Trophoblast cell (in vitro differentiated cells and primary cell): Measurements from ENCODE around the gene OPTC. TPM values are rescaled to one million over a fixed set of nuclear protein-coding genes. Genes with fewer than 3 reads are reported as not detected.
"Not testable (repeated sequence)": the region's sequence is repeated elsewhere in the genome, so short reads cannot be mapped to it uniquely, and the experiment has no call there.

Source experiments
- DNase-seq, 2 donors: peaks; one replicate each; pipeline ENCODE4 v3.0.0-alpha.2; 2016
- H2AFZ ChIP-seq: 2 replicates; pipeline ENCODE4 v1.6.1; 2013; ENCODE audit warnings: low read length, moderate library complexity, mild to moderate bottlenecking; ENCODE audit not compliant: insufficient read depth, poor library complexity
- H2AK5ac ChIP-seq: 2 replicates; pipeline ENCODE4 v1.6.1; 2013; ENCODE audit warnings: mild to moderate bottlenecking, low read length
- H2BK120ac ChIP-seq: 2 replicates; pipeline ENCODE4 v1.6.1; 2013; ENCODE audit warnings: low read length, mild to moderate bottlenecking, moderate library complexity; ENCODE audit not compliant: insufficient read depth, poor library complexity
- H2BK12ac ChIP-seq: 2 replicates; pipeline ENCODE4 v1.6.1; 2013; ENCODE audit warnings: mild to moderate bottlenecking, low read length, moderate library complexity
- H2BK5ac ChIP-seq: 2 replicates; pipeline ENCODE4 v1.6.1; 2013; ENCODE audit warnings: low read length, low read depth, moderate library complexity, mild to moderate bottlenecking; ENCODE audit not compliant: poor library complexity
- H3K14ac ChIP-seq: 2 replicates; pipeline ENCODE4 v1.6.1; 2013; ENCODE audit warnings: mild to moderate bottlenecking, low read length
- H3K18ac ChIP-seq: 2 replicates; pipeline ENCODE4 v1.6.1; 2013; ENCODE audit warnings: mild to moderate bottlenecking, low read length
- H3K23ac ChIP-seq: 2 replicates; pipeline ENCODE4 v1.6.1; 2013; ENCODE audit warnings: low read length
- H3K27ac ChIP-seq: 2 replicates; pipeline ENCODE4 v1.5.1; 2013; ENCODE audit warnings: low read depth, mild to moderate bottlenecking, inconsistent platforms, low read length, moderate library complexity
- H3K27me3 ChIP-seq: 2 replicates; pipeline ENCODE4 v1.6.1; 2013; ENCODE audit warnings: inconsistent platforms, mild to moderate bottlenecking, low read length, moderate library complexity; ENCODE audit not compliant: insufficient read depth
- H3K36me3 ChIP-seq, 2 experiments: 1 replicate in 1 of 2; 2 replicates in 1 of 2; pipeline ENCODE4 v1.6.1; 2013; ENCODE audit warnings: low read length in 2 of 2, mild to moderate bottlenecking in 2 of 2, moderate library complexity in 1 of 2; ENCODE audit not compliant: insufficient read depth in 2 of 2, control insufficient read depth in 1 of 2
- H3K4ac ChIP-seq: 2 replicates; pipeline ENCODE4 v1.6.1; 2013; ENCODE audit warnings: low read depth, mild to moderate bottlenecking, low read length, moderate library complexity
- H3K4me1 ChIP-seq, 2 experiments: 1 replicate in 1 of 2; 2 replicates in 1 of 2; pipeline ENCODE4 v1.6.1; 2013; ENCODE audit warnings: low read length in 2 of 2, mild to moderate bottlenecking in 2 of 2, moderate library complexity in 1 of 2; ENCODE audit not compliant: insufficient read depth in 2 of 2, control insufficient read depth in 1 of 2
- H3K4me2 ChIP-seq: 2 replicates; pipeline ENCODE4 v1.6.1; 2013; ENCODE audit warnings: inconsistent platforms, mild to moderate bottlenecking, low read length, moderate library complexity
- H3K4me3 ChIP-seq: 2 replicates; pipeline ENCODE4 v1.5.1; 2013; ENCODE audit warnings: mild to moderate bottlenecking, low read depth, low read length, inconsistent platforms
- H3K79me1 ChIP-seq: one replicate; pipeline ENCODE4 v1.6.1; 2013; ENCODE audit warnings: low read length
- H3K79me2 ChIP-seq: 2 replicates; pipeline ENCODE4 v1.6.1; 2013; ENCODE audit warnings: low read length, mild to moderate bottlenecking; ENCODE audit not compliant: control insufficient read depth, insufficient read depth, poor library complexity
- H3K9ac ChIP-seq: 2 replicates; pipeline ENCODE4 v1.6.1; 2013; ENCODE audit warnings: mild to moderate bottlenecking, low read length
- H3K9me3 ChIP-seq: 2 replicates; pipeline ENCODE4 v1.6.1; 2013; ENCODE audit warnings: low read depth, mild to moderate bottlenecking, control low read depth, inconsistent platforms, low read length; ENCODE audit not compliant: insufficient read depth
- H4K12ac ChIP-seq: 2 replicates; pipeline ENCODE4 v1.6.1; 2013; ENCODE audit warnings: low read depth, mild to moderate bottlenecking, low read length, moderate library complexity
- H4K8ac ChIP-seq: 2 replicates; pipeline ENCODE4 v1.6.1; 2013; ENCODE audit warnings: low read depth, mild to moderate bottlenecking, low read length, moderate library complexity
- H4K91ac ChIP-seq: one replicate; pipeline ENCODE4 v1.6.1; 2013; ENCODE audit warnings: low read depth, mild to moderate bottlenecking, low read length, moderate library complexity
- WGBS: extraction: QIAGEN DNeasy Blood & Tissue Kit; methylation state at CpG from one replicate; pipeline ENCODE4 v1.1.7; 2013; ENCODE audit warnings: missing lambda C conversion rate; ENCODE audit not compliant: insufficient read length, insufficient coverage; ENCODE audit errors: extremely low coverage; 5-methylcytosine and 5-hydroxymethylcytosine counted together
- polyA plus RNA-seq: library from polyadenylated mRNA; stranded (reverse); fragments of 200-250 nt; gene quantifications from 2 replicates; pipeline ENCODE4 v1.2.3, GENCODE V29; 2013

Gene OPTC
- polyA plus RNA-seq, result 0.47 TPM in 2 replicates

- WGBS, result no CpG with 5 or more reads among the region's 5 CpGs
- H3K79me1 ChIP-seq, result no peaks in the 10 kb centered on the region
These were observed at the start of gene OPTC for GRCh38 chr1:203493901-203494300. OPTC (plus strand) TSS chr1:203494153; CDS start chr1:203496006, 1,853 bp downstream.

GRCh38 chr1:203444171-203444576 is 49.8 kb upstream of the OPTC start:
- H4K8ac ChIP-seq, result no peak overlapping the region
- DNase-seq, result no peak
- WGBS, result no CpG with 5 or more reads among the region's 1 CpG
- H3K27me3 ChIP-seq, result no peaks in the 10 kb centered on the region
- H3K4ac ChIP-seq, result no peak overlapping the region
- no peak overlapping the region for H4K12ac ChIP-seq
- no peak overlapping the region for H3K9ac ChIP-seq
- no peak overlapping the region for H4K91ac ChIP-seq
- no peak overlapping the region for H2BK5ac ChIP-seq
- no peaks in the 10 kb centered on the region for H3K36me3 ChIP-seq
- H2BK12ac ChIP-seq, result no peak overlapping the region
- H2AFZ ChIP-seq, result no peak overlapping the region
- no peak overlapping the region for H3K18ac ChIP-seq
- H3K4me3 ChIP-seq, result no peak overlapping the region
- H3K23ac ChIP-seq, result no peak overlapping the region
- H3K79me1 ChIP-seq, result no peaks in the 10 kb centered on the region
- no peak overlapping the region for H2AK5ac ChIP-seq
- H3K4me2 ChIP-seq, result no peak overlapping the region
- H2BK120ac ChIP-seq, result no peak overlapping the region
- H3K4me1 ChIP-seq, result peaks cover 0 to 4% of the 10 kb centered on the region in 2 experiments
- peaks cover 2% of the 10 kb centered on the region for H3K9me3 ChIP-seq
- no peak overlapping the region for H3K14ac ChIP-seq
- H3K79me2 ChIP-seq, result no peaks in the 10 kb centered on the region
- H3K27ac ChIP-seq, result no peak overlapping the region

More at GRCh38 chr1:203493901-203494300, at the start of gene OPTC:
- DNase-seq, result no peak
- Histone ChIP-seq H3K9me3 (peaks cover 2% of the 10 kb centered on the region), H3K18ac (no peak within 1 kb of the TSS), H3K14ac (no peak within 1 kb of the TSS), H3K79me2 (no peaks in the 10 kb centered on the region), H4K8ac (no peak within 1 kb of the TSS), H2BK120ac (no peak within 1 kb of the TSS), H3K9ac (no peak within 1 kb of the TSS), H2AK5ac (no peak within 1 kb of the TSS), H3K4me1 (no peaks in the 10 kb centered on the region), H3K27ac (no peak within 1 kb of the TSS), H4K12ac (no peak within 1 kb of the TSS), H3K36me3 (no peaks in the 10 kb centered on the region), H3K4me2 (no peak within 1 kb of the TSS), H3K4me3 (no peak within 1 kb of the TSS), H3K23ac (no peak within 1 kb of the TSS), H3K4ac (no peak within 1 kb of the TSS), H3K27me3 (no peaks in the 10 kb centered on the region), H4K91ac (no peak within 1 kb of the TSS), H2BK12ac (no peak within 1 kb of the TSS), H2AFZ (no peak within 1 kb of the TSS), H2BK5ac (no peak within 1 kb of the TSS)

GRCh38 chr1:203447151-203447550 is 46.8 kb upstream of the OPTC start:
- whole genome bisulfite sequencing, result 100% methylated on average over 1 of the region's 2 CpGs
- Histone ChIP-seq H3K27ac (no peak overlapping the region), H3K36me3 (no peaks in the 10 kb centered on the region), H2AFZ (no peak overlapping the region), H4K8ac (no peak overlapping the region), H4K12ac (no peak overlapping the region), H3K4me3 (no peak overlapping the region), H2BK120ac (no peak overlapping the region), H3K27me3 (no peaks in the 10 kb centered on the region), H3K23ac (no peak overlapping the region), H3K79me2 (no peaks in the 10 kb centered on the region), H2BK12ac (no peak overlapping the region), H4K91ac (no peak overlapping the region), H3K9me3 (peaks cover 2% of the 10 kb centered on the region), H3K79me1 (peaks cover 12% of the 10 kb centered on the region), H3K4me1 (peaks cover 8 to 11% of the 10 kb centered on the region in 2 experiments), H2BK5ac (no peak overlapping the region), H3K14ac (no peak overlapping the region), H3K18ac (no peak overlapping the region), H2AK5ac (no peak overlapping the region), H3K4me2 (no peak overlapping the region), H3K4ac (no peak overlapping the region), H3K9ac (no peak overlapping the region)
- no peak for DNase-seq

- H4K8ac ChIP-seq, H3K4me3 ChIP-seq, H3K36me3 ChIP-seq, H3K9me3 ChIP-seq, H2BK5ac ChIP-seq, H2AFZ ChIP-seq, DNase-seq, H4K12ac ChIP-seq, H3K9ac ChIP-seq, H3K4ac ChIP-seq, H3K18ac ChIP-seq, H3K14ac ChIP-seq, H2BK120ac ChIP-seq, H3K27me3 ChIP-seq, H3K23ac ChIP-seq, H4K91ac ChIP-seq, H2BK12ac ChIP-seq, H2AK5ac ChIP-seq, H3K79me2 ChIP-seq, H3K4me2 ChIP-seq: not testable (repeated sequence)
- peaks cover 12% of the 10 kb centered on the region for H3K79me1 ChIP-seq
- no CpG with 5 or more reads among the region's 1 CpG for WGBS
- peaks cover 8 to 11% of the 10 kb centered on the region in 2 experiments for H3K4me1 ChIP-seq
- peak overlapping the region; percentile 21 for H3K27ac ChIP-seq
These were observed 46.4 kb upstream of the OPTC start for GRCh38 chr1:203447598-203447997.
